Upper lobe of left lung (tissue), 4 donors: ENCODE measurements around the gene KLF17.

Experiments
- POLR2A ChIP-seq, 4 donors: fragments of 450-650 bp; IDR thresholded peaks; one replicate each; pipeline ENCODE4 v1.5.1; 2016 to 2017; ENCODE audit warnings: antibody characterized with exemption in 4 of 4, mild to moderate bottlenecking in 2 of 4
- TF ChIP-seq, protein P1 (sequence below), 6 experiments: fragments of 450-650 bp in 4 of 6; fragments of 200-600 bp in 2 of 6; sonication (generic) in 2 of 6; IDR thresholded peaks; one replicate each; pipeline ENCODE4 v1.5.1; 2016 to 2019; ENCODE audit warnings: antibody characterized with exemption in 6 of 6

DNA sequence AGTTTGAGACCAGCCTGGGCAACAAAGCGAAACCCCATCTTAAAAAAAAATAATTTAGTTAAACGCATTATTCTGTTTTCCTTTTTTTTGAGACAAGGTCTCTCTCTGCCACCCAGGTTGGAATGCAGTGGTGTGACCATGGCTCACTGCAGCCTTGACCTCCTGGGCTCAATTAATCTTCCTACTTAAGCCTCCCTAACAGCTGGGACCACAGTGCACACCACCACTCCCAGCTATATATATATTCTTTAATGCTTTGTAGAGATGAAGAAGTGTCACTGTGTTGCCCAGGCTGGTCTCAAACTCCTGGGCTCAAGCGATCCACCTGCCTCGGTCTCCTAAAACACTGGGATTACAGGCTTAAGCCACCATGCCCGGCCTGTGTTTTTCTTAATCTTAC lies 7.7 kb upstream of the KLF17 start:
- TF ChIP-seq, protein P1, sequence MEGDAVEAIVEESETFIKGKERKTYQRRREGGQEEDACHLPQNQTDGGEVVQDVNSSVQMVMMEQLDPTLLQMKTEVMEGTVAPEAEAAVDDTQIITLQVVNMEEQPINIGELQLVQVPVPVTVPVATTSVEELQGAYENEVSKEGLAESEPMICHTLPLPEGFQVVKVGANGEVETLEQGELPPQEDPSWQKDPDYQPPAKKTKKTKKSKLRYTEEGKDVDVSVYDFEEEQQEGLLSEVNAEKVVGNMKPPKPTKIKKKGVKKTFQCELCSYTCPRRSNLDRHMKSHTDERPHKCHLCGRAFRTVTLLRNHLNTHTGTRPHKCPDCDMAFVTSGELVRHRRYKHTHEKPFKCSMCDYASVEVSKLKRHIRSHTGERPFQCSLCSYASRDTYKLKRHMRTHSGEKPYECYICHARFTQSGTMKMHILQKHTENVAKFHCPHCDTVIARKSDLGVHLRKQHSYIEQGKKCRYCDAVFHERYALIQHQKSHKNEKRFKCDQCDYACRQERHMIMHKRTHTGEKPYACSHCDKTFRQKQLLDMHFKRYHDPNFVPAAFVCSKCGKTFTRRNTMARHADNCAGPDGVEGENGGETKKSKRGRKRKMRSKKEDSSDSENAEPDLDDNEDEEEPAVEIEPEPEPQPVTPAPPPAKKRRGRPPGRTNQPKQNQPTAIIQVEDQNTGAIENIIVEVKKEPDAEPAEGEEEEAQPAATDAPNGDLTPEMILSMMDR (IDR thresholded peaks at IDR 0.05), result no peak
- no peak for TF ChIP-seq POLR2A (IDR thresholded peaks at IDR 0.05)
